H1 (cell line): Measurements from ENCODE around the gene MYO9A. TPM values are rescaled to one million over a fixed set of nuclear protein-coding genes. Genes with fewer than 3 reads are reported as not detected.

Experiments
- polyA plus RNA-seq, 7 experiments: library from polyadenylated mRNA; depleted of rRNA in 3 of 7; stranded (reverse) in 5 of 7; unstranded in 2 of 7; fragments of >200 nt in 5 of 7; fragments of 200-250 nt in 2 of 7; gene quantifications; 1 replicate in 5 of 7; 2 replicates in 1 of 7; 4 replicates in 1 of 7; pipeline versions ENCODE4 v1.2.1 to v1.2.3, GENCODE V29; 2011 to 2013; ENCODE audit warnings: missing spikeins in 2 of 7, mixed read lengths in 2 of 7
- total RNA-seq: library from RNA; stranded (reverse); fragmentation: NEBNext Ultra II Directional; extraction: Animal tissue kit (Norgen Biotek cat#: 25700); gene quantifications from 2 replicates; pipeline ENCODE4 v1.2.1, GENCODE V29; 2021
- TF ChIP-seq, protein P1 (sequence below): fragments of 300-600 bp; sonication (generic); IDR thresholded peaks from 2 replicates; pipeline ENCODE4 v1.7.1; 2012; ENCODE audit warnings: low read length, moderate library complexity, mild to moderate bottlenecking, inconsistent platforms; ENCODE audit not compliant: insufficient replicate concordance

Gene MYO9A
- total and polyA plus RNA-seq, 2 of the 8 experiments (the other 6 are each of a cell fraction or from before 2014, with no cell fraction given): 3.9 to 26.0 TPM

DNA sequence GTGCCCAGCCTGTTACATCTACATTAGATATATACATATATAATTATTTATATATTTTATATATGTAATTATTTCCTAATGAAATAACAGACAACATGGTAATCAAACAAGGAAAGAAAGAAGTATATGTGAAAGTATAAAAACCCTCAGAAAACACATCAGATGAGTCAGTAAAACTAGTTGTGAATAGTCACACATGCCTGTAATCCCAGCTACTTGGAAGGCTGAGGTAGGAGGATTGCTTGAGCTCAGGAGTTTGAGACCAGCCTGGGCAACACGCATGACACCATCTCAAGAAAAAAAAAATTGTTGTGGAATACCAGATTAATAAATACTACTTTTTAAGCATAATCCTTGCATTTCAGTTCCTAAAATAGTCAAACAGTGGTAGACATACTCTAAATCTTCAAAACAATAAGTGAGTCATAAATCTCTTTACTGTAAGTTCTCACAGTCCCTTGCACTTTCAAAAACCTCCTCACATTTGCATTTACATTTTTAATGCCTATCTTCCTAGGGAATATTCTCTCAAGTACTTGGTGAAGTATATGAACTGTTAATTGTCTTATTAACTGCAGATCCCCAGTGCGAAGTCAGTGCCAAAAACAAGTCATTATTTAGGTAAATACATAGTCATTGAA lies 106.5 kb downstream of the MYO9A start (continued):
- TF ChIP-seq, protein P1, sequence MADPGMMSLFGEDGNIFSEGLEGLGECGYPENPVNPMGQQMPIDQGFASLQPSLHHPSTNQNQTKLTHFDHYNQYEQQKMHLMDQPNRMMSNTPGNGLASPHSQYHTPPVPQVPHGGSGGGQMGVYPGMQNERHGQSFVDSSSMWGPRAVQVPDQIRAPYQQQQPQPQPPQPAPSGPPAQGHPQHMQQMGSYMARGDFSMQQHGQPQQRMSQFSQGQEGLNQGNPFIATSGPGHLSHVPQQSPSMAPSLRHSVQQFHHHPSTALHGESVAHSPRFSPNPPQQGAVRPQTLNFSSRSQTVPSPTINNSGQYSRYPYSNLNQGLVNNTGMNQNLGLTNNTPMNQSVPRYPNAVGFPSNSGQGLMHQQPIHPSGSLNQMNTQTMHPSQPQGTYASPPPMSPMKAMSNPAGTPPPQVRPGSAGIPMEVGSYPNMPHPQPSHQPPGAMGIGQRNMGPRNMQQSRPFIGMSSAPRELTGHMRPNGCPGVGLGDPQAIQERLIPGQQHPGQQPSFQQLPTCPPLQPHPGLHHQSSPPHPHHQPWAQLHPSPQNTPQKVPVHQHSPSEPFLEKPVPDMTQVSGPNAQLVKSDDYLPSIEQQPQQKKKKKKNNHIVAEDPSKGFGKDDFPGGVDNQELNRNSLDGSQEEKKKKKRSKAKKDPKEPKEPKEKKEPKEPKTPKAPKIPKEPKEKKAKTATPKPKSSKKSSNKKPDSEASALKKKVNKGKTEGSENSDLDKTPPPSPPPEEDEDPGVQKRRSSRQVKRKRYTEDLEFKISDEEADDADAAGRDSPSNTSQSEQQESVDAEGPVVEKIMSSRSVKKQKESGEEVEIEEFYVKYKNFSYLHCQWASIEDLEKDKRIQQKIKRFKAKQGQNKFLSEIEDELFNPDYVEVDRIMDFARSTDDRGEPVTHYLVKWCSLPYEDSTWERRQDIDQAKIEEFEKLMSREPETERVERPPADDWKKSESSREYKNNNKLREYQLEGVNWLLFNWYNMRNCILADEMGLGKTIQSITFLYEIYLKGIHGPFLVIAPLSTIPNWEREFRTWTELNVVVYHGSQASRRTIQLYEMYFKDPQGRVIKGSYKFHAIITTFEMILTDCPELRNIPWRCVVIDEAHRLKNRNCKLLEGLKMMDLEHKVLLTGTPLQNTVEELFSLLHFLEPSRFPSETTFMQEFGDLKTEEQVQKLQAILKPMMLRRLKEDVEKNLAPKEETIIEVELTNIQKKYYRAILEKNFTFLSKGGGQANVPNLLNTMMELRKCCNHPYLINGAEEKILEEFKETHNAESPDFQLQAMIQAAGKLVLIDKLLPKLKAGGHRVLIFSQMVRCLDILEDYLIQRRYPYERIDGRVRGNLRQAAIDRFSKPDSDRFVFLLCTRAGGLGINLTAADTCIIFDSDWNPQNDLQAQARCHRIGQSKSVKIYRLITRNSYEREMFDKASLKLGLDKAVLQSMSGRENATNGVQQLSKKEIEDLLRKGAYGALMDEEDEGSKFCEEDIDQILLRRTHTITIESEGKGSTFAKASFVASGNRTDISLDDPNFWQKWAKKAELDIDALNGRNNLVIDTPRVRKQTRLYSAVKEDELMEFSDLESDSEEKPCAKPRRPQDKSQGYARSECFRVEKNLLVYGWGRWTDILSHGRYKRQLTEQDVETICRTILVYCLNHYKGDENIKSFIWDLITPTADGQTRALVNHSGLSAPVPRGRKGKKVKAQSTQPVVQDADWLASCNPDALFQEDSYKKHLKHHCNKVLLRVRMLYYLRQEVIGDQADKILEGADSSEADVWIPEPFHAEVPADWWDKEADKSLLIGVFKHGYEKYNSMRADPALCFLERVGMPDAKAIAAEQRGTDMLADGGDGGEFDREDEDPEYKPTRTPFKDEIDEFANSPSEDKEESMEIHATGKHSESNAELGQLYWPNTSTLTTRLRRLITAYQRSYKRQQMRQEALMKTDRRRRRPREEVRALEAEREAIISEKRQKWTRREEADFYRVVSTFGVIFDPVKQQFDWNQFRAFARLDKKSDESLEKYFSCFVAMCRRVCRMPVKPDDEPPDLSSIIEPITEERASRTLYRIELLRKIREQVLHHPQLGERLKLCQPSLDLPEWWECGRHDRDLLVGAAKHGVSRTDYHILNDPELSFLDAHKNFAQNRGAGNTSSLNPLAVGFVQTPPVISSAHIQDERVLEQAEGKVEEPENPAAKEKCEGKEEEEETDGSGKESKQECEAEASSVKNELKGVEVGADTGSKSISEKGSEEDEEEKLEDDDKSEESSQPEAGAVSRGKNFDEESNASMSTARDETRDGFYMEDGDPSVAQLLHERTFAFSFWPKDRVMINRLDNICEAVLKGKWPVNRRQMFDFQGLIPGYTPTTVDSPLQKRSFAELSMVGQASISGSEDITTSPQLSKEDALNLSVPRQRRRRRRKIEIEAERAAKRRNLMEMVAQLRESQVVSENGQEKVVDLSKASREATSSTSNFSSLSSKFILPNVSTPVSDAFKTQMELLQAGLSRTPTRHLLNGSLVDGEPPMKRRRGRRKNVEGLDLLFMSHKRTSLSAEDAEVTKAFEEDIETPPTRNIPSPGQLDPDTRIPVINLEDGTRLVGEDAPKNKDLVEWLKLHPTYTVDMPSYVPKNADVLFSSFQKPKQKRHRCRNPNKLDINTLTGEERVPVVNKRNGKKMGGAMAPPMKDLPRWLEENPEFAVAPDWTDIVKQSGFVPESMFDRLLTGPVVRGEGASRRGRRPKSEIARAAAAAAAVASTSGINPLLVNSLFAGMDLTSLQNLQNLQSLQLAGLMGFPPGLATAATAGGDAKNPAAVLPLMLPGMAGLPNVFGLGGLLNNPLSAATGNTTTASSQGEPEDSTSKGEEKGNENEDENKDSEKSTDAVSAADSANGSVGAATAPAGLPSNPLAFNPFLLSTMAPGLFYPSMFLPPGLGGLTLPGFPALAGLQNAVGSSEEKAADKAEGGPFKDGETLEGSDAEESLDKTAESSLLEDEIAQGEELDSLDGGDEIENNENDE: no peak
